Astrocyte (in vitro differentiated cells and primary cell): Measurements from ENCODE around the gene BSN.

Source experiments
- EZH2 ChIP-seq: IDR thresholded peaks from 2 replicates; pipeline ENCODE4 v1.6.1; 2012; ENCODE audit warnings: mild to moderate bottlenecking, low read length, inconsistent platforms; ENCODE audit not compliant: insufficient read depth
- TF ChIP-seq, protein P1 (sequence below): IDR thresholded peaks from 2 replicates; pipeline ENCODE4 v1.5.1; 2011; ENCODE audit warnings: low read depth, mild to moderate bottlenecking, inconsistent platforms, low read length, moderate library complexity; ENCODE audit not compliant: insufficient read depth

DNA sequence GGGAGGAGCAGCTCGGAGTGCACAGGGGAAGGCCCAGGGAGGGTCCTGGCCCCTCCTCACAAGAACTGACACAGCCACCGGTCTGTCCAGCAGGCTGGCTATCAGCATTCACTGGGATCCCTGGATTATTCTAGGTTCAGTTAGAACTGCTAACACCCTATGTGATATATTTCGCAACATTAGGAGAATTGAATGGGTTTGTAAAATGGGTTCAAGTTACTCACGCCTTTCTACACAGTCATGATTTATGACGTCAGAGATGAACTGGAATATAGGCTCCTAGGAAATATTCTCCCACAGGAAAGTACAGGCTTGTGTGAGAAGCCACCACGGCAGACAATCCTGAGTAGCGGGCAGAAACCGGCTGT, 969 bp upstream of the BSN start:
- TF ChIP-seq, protein P1, sequence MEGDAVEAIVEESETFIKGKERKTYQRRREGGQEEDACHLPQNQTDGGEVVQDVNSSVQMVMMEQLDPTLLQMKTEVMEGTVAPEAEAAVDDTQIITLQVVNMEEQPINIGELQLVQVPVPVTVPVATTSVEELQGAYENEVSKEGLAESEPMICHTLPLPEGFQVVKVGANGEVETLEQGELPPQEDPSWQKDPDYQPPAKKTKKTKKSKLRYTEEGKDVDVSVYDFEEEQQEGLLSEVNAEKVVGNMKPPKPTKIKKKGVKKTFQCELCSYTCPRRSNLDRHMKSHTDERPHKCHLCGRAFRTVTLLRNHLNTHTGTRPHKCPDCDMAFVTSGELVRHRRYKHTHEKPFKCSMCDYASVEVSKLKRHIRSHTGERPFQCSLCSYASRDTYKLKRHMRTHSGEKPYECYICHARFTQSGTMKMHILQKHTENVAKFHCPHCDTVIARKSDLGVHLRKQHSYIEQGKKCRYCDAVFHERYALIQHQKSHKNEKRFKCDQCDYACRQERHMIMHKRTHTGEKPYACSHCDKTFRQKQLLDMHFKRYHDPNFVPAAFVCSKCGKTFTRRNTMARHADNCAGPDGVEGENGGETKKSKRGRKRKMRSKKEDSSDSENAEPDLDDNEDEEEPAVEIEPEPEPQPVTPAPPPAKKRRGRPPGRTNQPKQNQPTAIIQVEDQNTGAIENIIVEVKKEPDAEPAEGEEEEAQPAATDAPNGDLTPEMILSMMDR, result no peak
- no peak for TF ChIP-seq EZH2
